NB4 (cell line): ENCODE data around the gene NKAIN4.

Experiments
- MAX ChIP-seq: IDR thresholded peaks from 2 replicates; pipeline ENCODE4 v1.6.1; 2011; ENCODE audit warnings: low read depth, low read length
- POLR2A ChIP-seq: IDR thresholded peaks from 2 replicates; pipeline ENCODE4 v1.6.1; 2011; ENCODE audit warnings: mild to moderate bottlenecking; ENCODE audit not compliant: insufficient read length; ENCODE audit errors: extremely low read depth
- TF ChIP-seq, protein P1 (sequence below): IDR thresholded peaks from one replicate; pipeline ENCODE4 v1.5.1; 2012; ENCODE audit warnings: low read depth, low read length

- no peak for TF ChIP-seq POLR2A
- TF ChIP-seq, protein P1, sequence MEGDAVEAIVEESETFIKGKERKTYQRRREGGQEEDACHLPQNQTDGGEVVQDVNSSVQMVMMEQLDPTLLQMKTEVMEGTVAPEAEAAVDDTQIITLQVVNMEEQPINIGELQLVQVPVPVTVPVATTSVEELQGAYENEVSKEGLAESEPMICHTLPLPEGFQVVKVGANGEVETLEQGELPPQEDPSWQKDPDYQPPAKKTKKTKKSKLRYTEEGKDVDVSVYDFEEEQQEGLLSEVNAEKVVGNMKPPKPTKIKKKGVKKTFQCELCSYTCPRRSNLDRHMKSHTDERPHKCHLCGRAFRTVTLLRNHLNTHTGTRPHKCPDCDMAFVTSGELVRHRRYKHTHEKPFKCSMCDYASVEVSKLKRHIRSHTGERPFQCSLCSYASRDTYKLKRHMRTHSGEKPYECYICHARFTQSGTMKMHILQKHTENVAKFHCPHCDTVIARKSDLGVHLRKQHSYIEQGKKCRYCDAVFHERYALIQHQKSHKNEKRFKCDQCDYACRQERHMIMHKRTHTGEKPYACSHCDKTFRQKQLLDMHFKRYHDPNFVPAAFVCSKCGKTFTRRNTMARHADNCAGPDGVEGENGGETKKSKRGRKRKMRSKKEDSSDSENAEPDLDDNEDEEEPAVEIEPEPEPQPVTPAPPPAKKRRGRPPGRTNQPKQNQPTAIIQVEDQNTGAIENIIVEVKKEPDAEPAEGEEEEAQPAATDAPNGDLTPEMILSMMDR, result no peak
- TF ChIP-seq MAX, result no peak
These were observed 25.7 kb upstream of the NKAIN4 start for GRCh38 chr20:63279931-63280330.
